SJSA1 (cell line): ENCODE data around the gene TSPAN16. TPM values are rescaled to one million over a fixed set of nuclear protein-coding genes. Genes with fewer than 3 reads are reported as not detected.
A peak's percentile ranks its signal among the peaks of the same experiment; 100 is the strongest.

Experiments used
- DNase-seq, 2 experiments: peaks; one replicate each; pipeline ENCODE4 v3.0.0-alpha.2; 2015 to 2020; ENCODE audit warnings: low spot score in 2 of 2, low read depth in 1 of 2
- H3K27ac ChIP-seq: fragments of 250-450 bp; sonication (Bioruptor Pico); 2 replicates; pipeline ENCODE4 v1.5.1; 2020; ENCODE audit warnings: mild to moderate bottlenecking, moderate library complexity
- H3K27me3 ChIP-seq: fragments of 250-450 bp; sonication (Bioruptor Pico); replicated peaks from 2 replicates; pipeline ENCODE4 v1.5.1; 2020; ENCODE audit warnings: mild to moderate bottlenecking, moderate library complexity
- H3K36me3 ChIP-seq: fragments of 250-450 bp; sonication (Bioruptor Pico); 2 replicates; pipeline ENCODE4 v1.5.1; 2020; ENCODE audit warnings: mild to moderate bottlenecking
- H3K4me1 ChIP-seq: fragments of 250-450 bp; sonication (Bioruptor Pico); replicated peaks from 2 replicates; pipeline ENCODE4 v1.6.1; 2021; ENCODE audit warnings: mild to moderate bottlenecking
- H3K4me3 ChIP-seq: fragments of 250-450 bp; sonication (Bioruptor Pico); 2 replicates; pipeline ENCODE4 v1.5.1; 2020; ENCODE audit warnings: mild to moderate bottlenecking
- H3K9me3 ChIP-seq: fragments of 250-450 bp; sonication (Bioruptor Pico); replicated peaks from 2 replicates; pipeline ENCODE4 v1.5.1; 2020; ENCODE audit warnings: mild to moderate bottlenecking
- total RNA-seq: library from RNA; depleted of rRNA; stranded (reverse); fragments of >200 nt; shearing (Covaris generic); gene quantifications from 2 replicates; pipeline ENCODE4 v1.2.3, GENCODE V29; 2014

TSPAN16 gene
- total RNA-seq, 1 experiment from 2014 or later = 0.50 TPM

DNA sequence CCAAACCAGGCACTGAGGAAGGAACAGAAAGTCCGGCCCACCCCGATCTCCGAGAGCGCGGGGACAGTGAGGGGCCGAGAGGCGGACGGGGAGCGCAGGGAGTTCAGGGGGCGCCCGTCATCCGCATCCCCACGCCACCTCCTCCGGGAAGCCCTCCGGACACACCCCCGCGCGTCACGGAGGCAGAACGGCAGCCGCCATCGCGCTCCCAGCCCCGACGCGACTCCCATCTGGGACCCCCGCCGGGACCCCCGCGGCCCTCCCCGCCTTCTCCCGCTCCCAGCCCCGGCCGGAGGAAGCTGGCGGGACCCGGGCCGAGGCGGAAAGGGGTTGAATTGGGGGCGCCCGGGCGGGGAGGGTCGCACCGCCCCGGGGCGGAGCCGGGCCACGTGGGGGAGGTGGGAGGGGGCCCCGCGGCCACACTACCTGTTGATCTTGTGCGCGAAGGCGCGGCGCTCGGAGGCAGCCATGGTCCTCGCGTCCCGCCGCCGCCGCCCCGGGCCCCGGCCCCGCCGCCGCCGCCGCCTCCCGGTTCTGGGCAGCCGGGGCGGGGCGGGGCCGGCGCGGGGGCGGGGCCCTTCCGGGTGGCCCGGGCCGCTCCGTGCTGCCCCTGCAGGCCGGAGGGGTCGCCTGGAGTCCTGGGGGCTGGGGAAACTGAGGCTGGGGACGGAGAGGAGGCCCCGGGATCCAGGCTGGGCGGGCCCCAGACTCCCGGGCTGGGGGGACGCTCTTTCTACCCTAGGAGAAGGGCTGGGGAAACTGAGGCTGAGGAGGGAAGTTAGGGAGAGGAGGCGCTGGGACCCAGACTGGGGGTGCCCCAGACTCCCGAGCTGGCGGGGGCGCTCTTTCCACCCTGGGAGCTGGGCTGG is 33.8 kb upstream of the TSPAN16 start, which contains the start of gene DOCK6:
TSS of gene DOCK6 (minus strand) at position 554 of the 869 bp plus-strand sequence. CDS start at position 470, 84 bp downstream.
- no peaks in the 10 kb centered on the region for H3K27me3 ChIP-seq
- peaks cover 3% of the 10 kb centered on the region; the same call in 1 of the 2 replicates for H3K4me1 ChIP-seq
- H3K4me3 ChIP-seq = peak within 1 kb of the TSS; percentile 79
- DNase-seq = no peak
- H3K27ac ChIP-seq = 0 out of 2 replicates have a peak within 1 kb of the TSS, but pooled peaks have one; percentile 35
- H3K9me3 ChIP-seq = no peaks in the 10 kb centered on the region
- no peaks in the 10 kb centered on the region for H3K36me3 ChIP-seq

- no peak for DNase-seq
- Histone ChIP-seq H3K36me3 (no peaks in the 10 kb centered on the region), H3K4me1 (peaks cover 4% of the 10 kb centered on the region), H3K27ac (no peak overlapping the region), H3K9me3 (no peaks in the 10 kb centered on the region), H3K4me3 (no peak overlapping the region), H3K27me3 (no peaks in the 10 kb centered on the region)
Measured at GRCh38 chr19:11263726-11264125, 32.2 kb upstream of the TSPAN16 start.

GRCh38 chr19:11264452-11265176 is 31.3 kb upstream of the TSPAN16 start:
- DNase-seq = no peak
- Histone ChIP-seq H3K9me3 (no peaks in the 10 kb centered on the region), H3K4me1 (peaks cover 11% of the 10 kb centered on the region), H3K4me3 (no peak overlapping the region), H3K27ac (no peak overlapping the region), H3K27me3 (no peaks in the 10 kb centered on the region), H3K36me3 (no peaks in the 10 kb centered on the region)

- peaks cover 11% of the 10 kb centered on the region for H3K4me1 ChIP-seq
- H3K9me3 ChIP-seq = no peaks in the 10 kb centered on the region
- H3K4me3 ChIP-seq = no peak overlapping the region
- H3K27ac ChIP-seq = no peak overlapping the region
- no peak for DNase-seq
- H3K36me3 ChIP-seq = no peaks in the 10 kb centered on the region
- H3K27me3 ChIP-seq = no peaks in the 10 kb centered on the region
Measured at GRCh38 chr19:11265177-11265784, 30.7 kb upstream of the TSPAN16 start.

- H3K4me3 ChIP-seq = no peak overlapping the region
- DNase-seq = no peak
Measured at GRCh38 chr19:11265785-11266236, 30.1 kb upstream of the TSPAN16 start.

GRCh38 chr19:11267316-11268085 is 28.5 kb upstream of the TSPAN16 start:
- Histone ChIP-seq H3K4me3 (no peak overlapping the region), H3K27ac (no peak overlapping the region), H3K27me3 (no peaks in the 10 kb centered on the region), H3K4me1 (peaks cover 10% of the 10 kb centered on the region), H3K9me3 (no peaks in the 10 kb centered on the region), H3K36me3 (no peaks in the 10 kb centered on the region)
- no peak for DNase-seq

More at GRCh38 chr19:11265785-11266236, 30.1 kb upstream of the TSPAN16 start:
- peaks cover 11% of the 10 kb centered on the region for H3K4me1 ChIP-seq
- no peaks in the 10 kb centered on the region for H3K36me3 ChIP-seq
- no peaks in the 10 kb centered on the region for H3K27me3 ChIP-seq
- H3K9me3 ChIP-seq = no peaks in the 10 kb centered on the region
- H3K27ac ChIP-seq = no peak overlapping the region

GRCh38 chr19:11268783-11269267 is 27.1 kb upstream of the TSPAN16 start:
- no peaks in the 10 kb centered on the region for H3K36me3 ChIP-seq
- no peak overlapping the region for H3K27ac ChIP-seq
- H3K4me3 ChIP-seq = no peak overlapping the region
- no peaks in the 10 kb centered on the region for H3K9me3 ChIP-seq
- peak; percentile 32 to 61 for DNase-seq
- no peaks in the 10 kb centered on the region for H3K27me3 ChIP-seq
- H3K4me1 ChIP-seq = peaks cover 9% of the 10 kb centered on the region; the same call in 1 of the 2 replicates

GRCh38 chr19:11269408-11269807 is 26.6 kb upstream of the TSPAN16 start:
- Histone ChIP-seq H3K4me3 (no peak overlapping the region), H3K9me3 (no peaks in the 10 kb centered on the region), H3K27me3 (no peaks in the 10 kb centered on the region), H3K27ac (no peak overlapping the region), H3K36me3 (no peaks in the 10 kb centered on the region), H3K4me1 (peaks cover 9% of the 10 kb centered on the region; the same call in 1 of the 2 replicates)
- DNase-seq = no peak

DNA sequence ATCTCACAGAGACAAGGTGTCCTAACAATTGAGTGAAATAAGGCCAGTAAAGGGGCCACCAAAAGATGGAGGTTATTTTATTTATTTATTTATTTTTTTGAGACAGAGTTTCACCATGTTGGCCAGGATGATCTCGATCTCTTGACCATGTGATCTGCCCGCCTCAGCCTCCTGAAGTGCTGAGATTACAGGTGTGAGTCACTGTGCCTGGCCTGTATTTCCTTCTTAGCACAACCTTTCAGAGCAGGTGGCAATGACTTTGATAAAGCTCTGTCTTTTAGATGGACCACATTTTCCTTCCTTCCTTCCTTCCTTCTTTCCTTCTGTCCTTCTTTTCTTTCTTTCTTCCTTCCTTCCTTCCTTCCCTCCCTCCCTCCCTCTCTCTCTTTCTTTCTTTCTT is 22.7 kb upstream of the TSPAN16 start:
- no peak overlapping the region for H3K27ac ChIP-seq
- H3K27me3 ChIP-seq = no peaks in the 10 kb centered on the region
- H3K36me3 ChIP-seq = no peaks in the 10 kb centered on the region
- peaks cover 14% of the 10 kb centered on the region; the same call in 1 of the 2 replicates for H3K4me1 ChIP-seq
- no peak for DNase-seq
- no peaks in the 10 kb centered on the region for H3K9me3 ChIP-seq
- H3K4me3 ChIP-seq = no peak overlapping the region

DNA sequence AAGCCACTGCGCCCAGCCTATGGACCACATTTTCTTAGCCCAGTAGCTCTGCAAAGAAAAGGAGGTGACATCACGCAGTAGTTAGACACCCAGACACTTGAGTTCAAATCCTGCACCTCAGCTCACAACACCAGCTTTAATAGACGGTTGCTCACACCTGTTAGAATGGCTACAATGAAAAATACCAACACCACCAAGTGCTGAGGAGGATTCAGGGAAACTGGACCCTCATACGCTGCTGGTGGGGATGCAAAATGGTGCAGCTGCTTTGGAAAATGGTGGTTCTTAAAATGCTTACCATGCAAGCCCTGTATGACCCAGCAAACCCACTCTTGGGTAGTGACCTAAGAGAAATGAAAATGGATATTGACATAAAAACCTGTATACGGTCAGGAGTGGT is 22.0 kb upstream of the TSPAN16 start:
- Histone ChIP-seq H3K4me1 (peaks cover 10% of the 10 kb centered on the region; the same call in 1 of the 2 replicates), H3K9me3 (no peaks in the 10 kb centered on the region), H3K27ac (no peak overlapping the region), H3K27me3 (no peaks in the 10 kb centered on the region), H3K4me3 (no peak overlapping the region), H3K36me3 (no peaks in the 10 kb centered on the region)
- DNase-seq = no peak

DNA sequence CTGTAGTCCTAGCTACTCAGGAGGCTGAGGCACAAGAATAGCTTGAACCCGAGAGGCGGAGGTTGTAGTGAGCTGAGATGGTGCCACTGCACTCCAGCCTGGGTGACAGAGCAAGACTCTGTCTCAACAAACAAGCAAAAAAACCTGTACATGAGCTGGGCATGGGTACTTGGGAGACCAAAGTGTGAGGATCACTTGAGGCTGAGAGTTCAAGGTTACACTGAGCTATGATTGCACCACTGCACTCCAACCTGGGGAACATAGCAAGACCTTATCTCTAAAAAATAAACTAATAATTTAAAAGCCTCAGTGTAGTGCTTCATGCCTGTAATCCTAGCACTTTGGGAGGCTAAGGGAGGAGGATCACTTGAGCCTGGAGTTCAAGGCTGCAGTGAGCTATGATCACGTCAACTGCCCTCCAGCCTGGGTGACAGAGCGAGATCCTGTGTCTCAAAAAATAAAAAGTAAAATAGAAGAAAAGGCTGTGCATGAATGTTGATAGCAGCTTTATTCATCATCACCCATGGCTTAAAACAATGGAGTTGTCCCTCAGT is 21.4 kb upstream of the TSPAN16 start:
- DNase-seq = no peak

GRCh38 chr19:11278670-11279069 is 17.3 kb upstream of the TSPAN16 start:
- Histone ChIP-seq H3K36me3 (no peaks in the 10 kb centered on the region), H3K27ac (no peak overlapping the region), H3K4me1 (peaks cover 10% of the 10 kb centered on the region), H3K9me3 (no peaks in the 10 kb centered on the region), H3K4me3 (no peak overlapping the region), H3K27me3 (no peaks in the 10 kb centered on the region)
- DNase-seq = no peak

More for the DNA sequence above, 21.4 kb upstream of the TSPAN16 start:
- Histone ChIP-seq H3K4me1 (peaks cover 7% of the 10 kb centered on the region), H3K27ac (no peak overlapping the region), H3K36me3 (no peaks in the 10 kb centered on the region), H3K4me3 (no peak overlapping the region), H3K27me3 (no peaks in the 10 kb centered on the region), H3K9me3 (no peaks in the 10 kb centered on the region)
